Epithelial cell of esophagus (primary cell): Measurements from ENCODE around the gene BPIFA3.

Experiments used
- DNase-seq: peaks from one replicate; pipeline ENCODE4 v3.0.0; 2010; ENCODE audit warnings: low read depth
- H3K4me3 ChIP-seq: 2 replicates; pipeline ENCODE4 v1.5.1; 2011; ENCODE audit warnings: mild to moderate bottlenecking, low read length, control low read depth
- TF ChIP-seq, protein P1 (sequence below): IDR thresholded peaks from 2 replicates; pipeline ENCODE4 v1.5.1; 2011; ENCODE audit warnings: low read depth, mild to moderate bottlenecking, low read length, control low read depth, inconsistent platforms; ENCODE audit not compliant: insufficient read depth; ENCODE audit errors: missing control alignments

BPIFA3 gene

DNA sequence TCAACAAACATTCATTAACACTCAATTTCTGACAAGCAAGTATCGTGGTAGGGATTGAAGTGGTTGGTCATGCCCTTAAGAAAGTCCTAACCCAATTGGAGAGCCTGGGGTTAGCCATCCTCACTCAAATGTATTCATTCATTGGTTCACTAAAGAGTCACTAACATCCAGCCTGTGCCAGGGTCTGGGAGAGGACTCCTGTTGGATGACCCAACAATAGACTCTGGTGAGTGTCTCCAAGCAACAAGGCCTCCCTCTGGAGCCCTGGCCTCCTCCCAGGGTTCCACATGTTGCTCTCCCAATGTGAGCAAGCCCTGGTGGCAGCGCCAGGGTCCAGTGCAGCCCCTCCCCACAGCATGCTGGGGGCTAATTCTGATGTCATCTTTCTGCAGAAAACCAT, at the start of gene BPIFA3:
TSS of gene BPIFA3 (plus strand) at position 301 of the 400 bp plus-strand sequence. CDS start 185 bp downstream, outside the sequence.
- no peak for DNase-seq
- H3K4me3 ChIP-seq = no peak within 1 kb of the TSS
- TF ChIP-seq, protein P1, sequence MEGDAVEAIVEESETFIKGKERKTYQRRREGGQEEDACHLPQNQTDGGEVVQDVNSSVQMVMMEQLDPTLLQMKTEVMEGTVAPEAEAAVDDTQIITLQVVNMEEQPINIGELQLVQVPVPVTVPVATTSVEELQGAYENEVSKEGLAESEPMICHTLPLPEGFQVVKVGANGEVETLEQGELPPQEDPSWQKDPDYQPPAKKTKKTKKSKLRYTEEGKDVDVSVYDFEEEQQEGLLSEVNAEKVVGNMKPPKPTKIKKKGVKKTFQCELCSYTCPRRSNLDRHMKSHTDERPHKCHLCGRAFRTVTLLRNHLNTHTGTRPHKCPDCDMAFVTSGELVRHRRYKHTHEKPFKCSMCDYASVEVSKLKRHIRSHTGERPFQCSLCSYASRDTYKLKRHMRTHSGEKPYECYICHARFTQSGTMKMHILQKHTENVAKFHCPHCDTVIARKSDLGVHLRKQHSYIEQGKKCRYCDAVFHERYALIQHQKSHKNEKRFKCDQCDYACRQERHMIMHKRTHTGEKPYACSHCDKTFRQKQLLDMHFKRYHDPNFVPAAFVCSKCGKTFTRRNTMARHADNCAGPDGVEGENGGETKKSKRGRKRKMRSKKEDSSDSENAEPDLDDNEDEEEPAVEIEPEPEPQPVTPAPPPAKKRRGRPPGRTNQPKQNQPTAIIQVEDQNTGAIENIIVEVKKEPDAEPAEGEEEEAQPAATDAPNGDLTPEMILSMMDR = no peak

GRCh38 chr20:33167859-33168258, 49.3 kb upstream of the BPIFA3 start, which contains the start of gene BPIFA2:
Gene BPIFA2, plus strand, starts transcription at chr20:33168159. Its CDS starts 987 bp downstream, at chr20:33169146.
- TF ChIP-seq, protein P1 = no peak
- DNase-seq = no peak

GRCh38 chr20:33169176-33169794, 47.9 kb upstream of the BPIFA3 start:
- H3K4me3 ChIP-seq = no peak overlapping the region
- no peak for DNase-seq
- TF ChIP-seq, protein P1 = no peak

More at GRCh38 chr20:33167859-33168258, 49.3 kb upstream of the BPIFA3 start, which contains the start of gene BPIFA2:
- H3K4me3 ChIP-seq = no peak within 1 kb of the TSS

GRCh38 chr20:33172781-33173180, 44.4 kb upstream of the BPIFA3 start:
- TF ChIP-seq, protein P1 = no peak
- DNase-seq = no peak
- no peak overlapping the region for H3K4me3 ChIP-seq

- no peak overlapping the region for H3K4me3 ChIP-seq
- TF ChIP-seq, protein P1 = no peak
- DNase-seq = no peak
These were observed 42.0 kb upstream of the BPIFA3 start for GRCh38 chr20:33175123-33175522.

- no peak for DNase-seq
- no peak overlapping the region for H3K4me3 ChIP-seq
- TF ChIP-seq, protein P1 = no peak
These were observed 41.1 kb upstream of the BPIFA3 start for GRCh38 chr20:33176101-33176500.

- no peak for DNase-seq
- TF ChIP-seq, protein P1 = no peak
These were observed 39.3 kb upstream of the BPIFA3 start for GRCh38 chr20:33177866-33178265.

More at GRCh38 chr20:33177866-33178265, 39.3 kb upstream of the BPIFA3 start:
- no peak overlapping the region for H3K4me3 ChIP-seq
